Gastroesophageal sphincter (tissue), 3 donors: ENCODE measurements around the gene TOMM40.

Source experiments
- EP300 ChIP-seq: sonication (generic); formaldehyde crosslinking; IDR thresholded peaks from one replicate; pipeline ENCODE4 v1.6.1; 2017; ENCODE audit warnings: antibody characterized with exemption, mild to moderate bottlenecking
- POLR2A ChIP-seq, 2 donors: fragments of 450-650 bp; IDR thresholded peaks; one replicate each; pipeline ENCODE4 v1.6.1; 2017; ENCODE audit warnings: antibody characterized with exemption in 2 of 2, mild to moderate bottlenecking in 2 of 2, moderate library complexity in 1 of 2
- POLR2AphosphoS5 ChIP-seq: sonication (generic); formaldehyde crosslinking; IDR thresholded peaks from one replicate; pipeline ENCODE4 v1.6.1; 2017; ENCODE audit warnings: antibody characterized with exemption
- TF ChIP-seq, protein P1 (sequence below), 4 experiments: fragments of 200-600 bp in 2 of 4; fragments of 450-650 bp in 2 of 4; sonication (generic) in 1 of 4; IDR thresholded peaks; one replicate each; pipeline ENCODE4 v1.5.1; 2017 to 2019; ENCODE audit warnings: antibody characterized with exemption in 4 of 4, mild to moderate bottlenecking in 2 of 4, moderate library complexity in 2 of 4

GRCh38 chr19:44879309-44880065 lies 11.6 kb upstream of the TOMM40 start:
- TF ChIP-seq POLR2A (IDR thresholded peaks at IDR 0.05): no peak
- TF ChIP-seq POLR2AphosphoS5: no peak
- TF ChIP-seq, protein P1, sequence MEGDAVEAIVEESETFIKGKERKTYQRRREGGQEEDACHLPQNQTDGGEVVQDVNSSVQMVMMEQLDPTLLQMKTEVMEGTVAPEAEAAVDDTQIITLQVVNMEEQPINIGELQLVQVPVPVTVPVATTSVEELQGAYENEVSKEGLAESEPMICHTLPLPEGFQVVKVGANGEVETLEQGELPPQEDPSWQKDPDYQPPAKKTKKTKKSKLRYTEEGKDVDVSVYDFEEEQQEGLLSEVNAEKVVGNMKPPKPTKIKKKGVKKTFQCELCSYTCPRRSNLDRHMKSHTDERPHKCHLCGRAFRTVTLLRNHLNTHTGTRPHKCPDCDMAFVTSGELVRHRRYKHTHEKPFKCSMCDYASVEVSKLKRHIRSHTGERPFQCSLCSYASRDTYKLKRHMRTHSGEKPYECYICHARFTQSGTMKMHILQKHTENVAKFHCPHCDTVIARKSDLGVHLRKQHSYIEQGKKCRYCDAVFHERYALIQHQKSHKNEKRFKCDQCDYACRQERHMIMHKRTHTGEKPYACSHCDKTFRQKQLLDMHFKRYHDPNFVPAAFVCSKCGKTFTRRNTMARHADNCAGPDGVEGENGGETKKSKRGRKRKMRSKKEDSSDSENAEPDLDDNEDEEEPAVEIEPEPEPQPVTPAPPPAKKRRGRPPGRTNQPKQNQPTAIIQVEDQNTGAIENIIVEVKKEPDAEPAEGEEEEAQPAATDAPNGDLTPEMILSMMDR (IDR thresholded peaks at IDR 0.05): no peak
- no peak for TF ChIP-seq EP300
